Spleen (tissue), 11 donors: ENCODE measurements around the gene BOD1. TPM values are rescaled to one million over a fixed set of nuclear protein-coding genes. Genes with fewer than 3 reads are reported as not detected.

Source experiments
- DNase-seq: peaks from one replicate; pipeline ENCODE4 v3.0.0-alpha.2; 2020
- H3K27ac ChIP-seq, 8 donors: fragments of 200-600 bp; sonication (generic) in 7 of 8; 1 replicate in 4 of 8; 2 replicates in 4 of 8; pipeline versions ENCODE4 v1.5.0 to v1.8.0; 2016 to 2021; ENCODE audit warnings: inconsistent platforms in 4 of 8, mild to moderate bottlenecking in 4 of 8, moderate library complexity in 1 of 8
- H3K27me3 ChIP-seq, 7 donors: fragments of 200-600 bp; sonication (generic) in 6 of 7; replicated peaks in 1 of 7; 1 replicate in 4 of 7; 2 replicates in 3 of 7; pipeline versions ENCODE4 v1.5.0 to v1.8.0; 2016 to 2021; ENCODE audit warnings: inconsistent platforms in 3 of 7, mild to moderate bottlenecking in 1 of 7
- H3K36me3 ChIP-seq, 6 donors: fragments of 200-600 bp; sonication (generic) in 5 of 6; 1 replicate in 4 of 6; 2 replicates in 2 of 6; pipeline versions ENCODE4 v1.5.0 to v1.8.0; 2016 to 2021; ENCODE audit warnings: inconsistent platforms in 2 of 6
- H3K4me1 ChIP-seq, 6 donors: fragments of 200-600 bp; sonication (generic) in 5 of 6; 1 replicate in 3 of 6; 2 replicates in 3 of 6; pipeline versions ENCODE4 v1.5.0 to v1.8.0; 2016 to 2021; ENCODE audit warnings: inconsistent platforms in 3 of 6
- H3K4me3 ChIP-seq, 8 donors: fragments of 200-600 bp; sonication (generic) in 7 of 8; 1 replicate in 4 of 8; 2 replicates in 4 of 8; pipeline versions ENCODE4 v1.5.0 to v1.8.0; 2016 to 2021; ENCODE audit warnings: inconsistent platforms in 4 of 8, mild to moderate bottlenecking in 4 of 8, moderate library complexity in 2 of 8
- H3K9me3 ChIP-seq, 8 donors: fragments of 200-600 bp; sonication (generic) in 7 of 8; 1 replicate in 4 of 8; 2 replicates in 4 of 8; pipeline versions ENCODE4 v1.5.0 to v1.8.0; 2016 to 2021; ENCODE audit warnings: inconsistent platforms in 4 of 8
- POLR2A ChIP-seq, 3 donors: fragments of 450-650 bp; IDR thresholded peaks; one replicate each; pipeline ENCODE4 v1.5.1; 2017; ENCODE audit warnings: antibody characterized with exemption in 3 of 3, mild to moderate bottlenecking in 1 of 3
- POLR2AphosphoS5 ChIP-seq, 3 donors: sonication (generic); formaldehyde crosslinking; IDR thresholded peaks; one replicate each; pipeline ENCODE4 v1.5.1; 2017; ENCODE audit warnings: antibody characterized with exemption in 3 of 3
- WGBS, 5 donors: extraction: QIAGEN DNeasy Blood & Tissue Kit in 3 of 5; methylation state at CpG; one replicate each; pipeline versions ENCODE4 v1.1.5 to v1.1.7; 2013 to 2018; 5-methylcytosine and 5-hydroxymethylcytosine counted together
- intact Hi-C: fragments of 100-400 bp; cut with DNase I; formaldehyde crosslinking; loops from one replicate; pipeline ENCODE4 v1.15.0; 2023; ENCODE audit warnings: low total_unique reads
- polyA plus RNA-seq, 3 donors: library from polyadenylated mRNA; stranded (reverse); fragments of 200-250 nt; gene quantifications; one replicate each; pipeline ENCODE4 v1.2.1, GENCODE V29; 2013
- total RNA-seq, 7 donors: library from RNA; depleted of rRNA in 3 of 7; stranded (reverse); fragments of >200 nt in 3 of 7; fragmentation: NEBNext Ultra II Directional in 4 of 7; extraction: Animal tissue kit (Norgen Biotek cat#: 25700) in 4 of 7; gene quantifications; one replicate each; pipeline versions ENCODE4 v1.1.0 to v1.2.1, GENCODE V29; 2016 to 2021
- TF ChIP-seq, protein P1 (sequence below), 11 experiments: fragments of 200-600 bp in 7 of 11; fragments of 450-650 bp in 4 of 11; sonication (generic) in 4 of 11; IDR thresholded peaks in 8 of 11; conservative IDR thresholded peaks in 3 of 11; 1 replicate in 7 of 11; 2 replicates in 4 of 11; pipeline versions ENCODE4 v1.4.0 to v1.8.0; 2016 to 2021; ENCODE audit warnings: antibody characterized with exemption in 11 of 11, inconsistent platforms in 4 of 11, mild to moderate bottlenecking in 1 of 11
- donor health status: healthy with polysubstance abuse.
- donor health status: DM: no; HTN: no; CAD: no; lungs with moderate emphysema.
- donor health status: DM: no; HTN: no; CAD: no.
- donor health status: Bipolar disorder and iron deficiency.
- donor health status: healthy.
- donor health status: DM: no; HTN: no; CAD: no.
- donor health status: DM: yes; HTN: yes; CAD: no.

Gene BOD1
- total and polyA plus RNA-seq, 10 donors, result 28.1 to 40.5 (median 31.6) TPM

DNA sequence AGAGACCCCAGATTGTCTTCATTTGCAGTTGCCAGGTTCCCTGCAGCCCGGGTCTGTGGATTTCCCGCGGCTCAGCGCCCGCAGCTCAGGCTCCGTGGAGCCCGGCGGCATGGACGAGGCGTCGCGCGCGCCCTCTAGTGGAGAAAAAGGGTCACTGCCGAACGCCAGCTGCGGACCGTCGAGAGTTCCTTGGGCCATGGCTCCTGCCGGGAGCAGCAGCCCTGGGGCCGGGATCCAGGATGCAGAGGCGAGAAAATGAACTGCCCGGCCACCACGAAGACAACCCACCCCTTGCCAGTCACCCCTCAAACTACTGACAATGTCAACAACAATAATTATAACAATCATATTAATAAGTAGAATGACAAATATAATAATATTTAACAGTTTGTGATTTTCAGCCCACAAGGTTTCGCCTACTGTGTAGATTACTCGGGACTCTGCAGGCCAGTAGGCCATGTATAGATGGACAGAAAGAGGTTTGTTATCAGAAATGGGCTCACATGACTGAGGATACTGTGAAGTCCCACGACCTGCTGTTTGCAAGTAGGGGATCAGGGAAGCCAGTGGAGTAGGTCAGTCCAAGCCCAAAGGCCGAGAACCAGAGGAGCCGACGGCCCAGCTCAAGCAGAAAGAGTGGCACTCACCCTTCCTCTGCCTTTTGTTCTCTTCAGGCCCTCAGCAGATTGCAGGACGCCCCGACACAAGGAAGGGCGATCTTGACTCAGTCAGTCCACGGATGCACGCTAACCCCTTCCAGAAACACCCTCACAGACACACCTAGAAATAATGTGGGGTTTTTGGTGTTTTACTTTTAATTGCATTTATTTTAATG lies 43.1 kb downstream of the BOD1 start:
- Histone ChIP-seq H3K9me3 (peaks cover 0 to 14% (median 7%) of the 10 kb centered on the region in 8 donors), H3K4me3 (peak overlapping the region in 1 of 8 donors; percentile 14), H3K27me3 (peaks cover 0 to 53% (median 19%) of the 10 kb centered on the region in 7 donors), H3K4me1 (peaks cover 0 to 9% (median 7%) of the 10 kb centered on the region in 6 donors), H3K27ac (no peak overlapping the region), H3K36me3 (no peaks in the 10 kb centered on the region)
- DNase-seq, result peak; percentile 93
- TF ChIP-seq, protein P1, sequence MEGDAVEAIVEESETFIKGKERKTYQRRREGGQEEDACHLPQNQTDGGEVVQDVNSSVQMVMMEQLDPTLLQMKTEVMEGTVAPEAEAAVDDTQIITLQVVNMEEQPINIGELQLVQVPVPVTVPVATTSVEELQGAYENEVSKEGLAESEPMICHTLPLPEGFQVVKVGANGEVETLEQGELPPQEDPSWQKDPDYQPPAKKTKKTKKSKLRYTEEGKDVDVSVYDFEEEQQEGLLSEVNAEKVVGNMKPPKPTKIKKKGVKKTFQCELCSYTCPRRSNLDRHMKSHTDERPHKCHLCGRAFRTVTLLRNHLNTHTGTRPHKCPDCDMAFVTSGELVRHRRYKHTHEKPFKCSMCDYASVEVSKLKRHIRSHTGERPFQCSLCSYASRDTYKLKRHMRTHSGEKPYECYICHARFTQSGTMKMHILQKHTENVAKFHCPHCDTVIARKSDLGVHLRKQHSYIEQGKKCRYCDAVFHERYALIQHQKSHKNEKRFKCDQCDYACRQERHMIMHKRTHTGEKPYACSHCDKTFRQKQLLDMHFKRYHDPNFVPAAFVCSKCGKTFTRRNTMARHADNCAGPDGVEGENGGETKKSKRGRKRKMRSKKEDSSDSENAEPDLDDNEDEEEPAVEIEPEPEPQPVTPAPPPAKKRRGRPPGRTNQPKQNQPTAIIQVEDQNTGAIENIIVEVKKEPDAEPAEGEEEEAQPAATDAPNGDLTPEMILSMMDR (IDR thresholded peaks at IDR 0.05 in 8 of 11, conservative IDR thresholded peaks at IDR 0.05 in 3 of 11), result peak; percentile 69 to 96 (median 93)
- TF ChIP-seq POLR2AphosphoS5 (IDR thresholded peaks at IDR 0.05), result peak in 2 of 3 donors; percentile 32 to 54
- no peak for TF ChIP-seq POLR2A (IDR thresholded peaks at IDR 0.05)
- intact Hi-C loops, result loop anchor here (2.0 kb wide), 1 partner anchor 279 kb away; no protein-coding TSS in a partner anchor
- 28 to 36% (median 29%) methylated on average over 25 to 35 of the region's 35 CpGs for WGBS, 5 donors

DNA sequence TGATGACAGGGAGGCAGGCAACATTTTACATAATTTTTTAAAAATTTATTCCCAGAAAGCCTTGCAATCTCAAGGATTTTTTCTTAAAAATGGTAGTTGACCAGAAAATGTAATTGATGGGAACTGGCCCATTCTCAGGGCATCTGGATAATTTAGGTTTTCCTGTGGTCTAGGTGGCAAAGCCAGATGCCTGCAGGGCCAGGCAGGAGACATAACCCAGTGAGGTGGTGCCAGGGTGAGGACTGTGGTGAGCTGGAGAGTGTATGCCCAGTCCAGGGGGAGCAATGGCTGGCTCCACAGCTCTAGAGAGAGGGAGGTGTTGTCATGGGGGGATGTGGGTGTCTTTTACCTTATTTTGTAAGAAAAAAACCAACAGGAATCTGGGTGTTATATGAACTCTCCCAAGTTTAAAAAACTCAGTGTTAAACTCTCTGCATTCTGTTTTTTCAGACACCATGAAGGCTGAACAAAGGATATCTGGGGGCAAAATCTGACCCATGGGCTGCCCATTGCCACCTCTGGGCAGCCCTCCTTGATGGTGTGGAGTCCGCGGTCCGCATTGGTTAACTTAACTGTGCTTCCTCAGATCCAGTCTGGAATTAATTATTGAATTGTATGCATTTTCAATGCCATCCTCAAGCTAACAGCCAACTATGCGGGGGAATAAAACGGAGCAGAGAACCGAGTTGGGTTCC lies 43.9 kb downstream of the BOD1 start:
- Histone ChIP-seq H3K27me3 (peaks cover 0 to 61% (median 19%) of the 10 kb centered on the region in 7 donors), H3K27ac (no peak overlapping the region), H3K36me3 (no peaks in the 10 kb centered on the region), H3K9me3 (peaks cover 0 to 12% (median 9%) of the 10 kb centered on the region in 8 donors), H3K4me3 (peak overlapping the region in 1 of 8 donors; percentile 14), H3K4me1 (peaks cover 0 to 9% (median 7%) of the 10 kb centered on the region in 6 donors)
- 25 to 52% (median 34%) methylated on average over 4 to 6 of the region's 6 CpGs for WGBS, 5 donors
- DNase-seq, result no peak
- TF ChIP-seq, protein P1 (IDR thresholded peaks at IDR 0.05 in 8 of 11, conservative IDR thresholded peaks at IDR 0.05 in 3 of 11), result no peak
- TF ChIP-seq POLR2AphosphoS5 (IDR thresholded peaks at IDR 0.05) (no peak), POLR2A (IDR thresholded peaks at IDR 0.05) (no peak)
- intact Hi-C loops, result loop anchor here (2.0 kb wide), 1 partner anchor 278 kb away; no protein-coding TSS in a partner anchor

DNA sequence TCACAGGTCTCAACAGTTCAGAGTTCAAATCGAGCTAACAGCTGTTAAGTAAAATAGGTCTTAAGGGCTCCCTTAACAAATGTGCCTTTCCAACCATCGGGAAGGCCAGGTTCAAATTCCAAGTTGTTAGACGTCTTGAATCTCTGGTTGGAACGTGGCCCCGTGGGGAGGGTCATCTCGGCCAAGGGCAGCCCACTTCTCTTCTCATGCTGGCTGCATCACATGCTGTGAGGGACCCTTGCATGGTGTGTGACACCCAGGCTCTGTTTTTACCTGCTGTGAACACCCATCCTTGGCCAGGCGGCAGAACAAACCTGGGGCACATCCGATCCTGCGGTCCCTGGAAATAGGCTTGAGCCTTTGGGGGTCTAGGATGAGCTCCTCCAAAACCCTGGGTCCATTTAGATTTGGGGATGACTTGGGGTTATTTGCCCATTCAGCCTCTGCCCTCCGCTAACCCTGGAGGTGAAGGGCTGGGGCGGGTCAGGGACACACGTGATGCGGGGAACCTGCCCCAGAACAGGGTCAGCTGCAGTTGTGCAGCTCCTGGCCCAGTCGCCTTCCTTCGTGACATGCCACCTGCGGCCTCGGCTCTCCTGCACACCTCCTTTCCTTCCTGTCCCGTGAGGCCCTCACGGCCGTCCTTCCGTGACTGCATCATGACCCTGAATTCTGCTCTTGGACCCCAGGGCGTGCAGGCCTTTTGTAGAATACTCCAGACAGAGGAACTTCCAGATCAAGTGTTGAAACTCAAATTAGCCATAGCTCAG lies 45.9 kb downstream of the BOD1 start:
- DNase-seq, result no peak
- TF ChIP-seq POLR2A (IDR thresholded peaks at IDR 0.05) (no peak), POLR2AphosphoS5 (IDR thresholded peaks at IDR 0.05) (no peak)
- TF ChIP-seq, protein P1 (IDR thresholded peaks at IDR 0.05 in 8 of 11, conservative IDR thresholded peaks at IDR 0.05 in 3 of 11), result no peak
- WGBS, 5 donors, result 77 to 89% (median 82%) methylated on average over 22 of the region's 22 CpGs
- no peaks in the 10 kb centered on the region for H3K36me3 ChIP-seq
- no peak overlapping the region for H3K27ac ChIP-seq
- H3K4me1 ChIP-seq, result peaks cover 0 to 9% (median 7%) of the 10 kb centered on the region in 6 donors
- H3K9me3 ChIP-seq, result peaks cover 0 to 12% (median 9%) of the 10 kb centered on the region in 8 donors
- no peak overlapping the region for H3K4me3 ChIP-seq
- peaks cover 0 to 80% (median 19%) of the 10 kb centered on the region in 7 donors for H3K27me3 ChIP-seq
- intact Hi-C loops, result no loop called here
